Astrocyte of the cerebellum (primary cell): ENCODE data around the gene TARBP2.

ENCODE experiments used
- DNase-seq: peaks from one replicate; pipeline ENCODE4 v3.0.0-alpha.2; 2011; ENCODE audit warnings: low read depth
- H3K4me3 ChIP-seq: 2 replicates; pipeline ENCODE4 v1.5.1; 2011; ENCODE audit warnings: mild to moderate bottlenecking, low read depth, low read length, moderate library complexity
- in situ Hi-C: cut with HindIII; loops from 2 replicates; pipeline ENCODE4 v1.10.0; 2017; ENCODE audit warnings: low sequenced_read_pairs
- TF ChIP-seq, protein P1 (sequence below): IDR thresholded peaks from 2 replicates; pipeline ENCODE4 v1.5.1; 2012; ENCODE audit warnings: low read length, low read depth, moderate library complexity, mild to moderate bottlenecking; ENCODE audit errors: missing control alignments

The TARBP2 gene

DNA sequence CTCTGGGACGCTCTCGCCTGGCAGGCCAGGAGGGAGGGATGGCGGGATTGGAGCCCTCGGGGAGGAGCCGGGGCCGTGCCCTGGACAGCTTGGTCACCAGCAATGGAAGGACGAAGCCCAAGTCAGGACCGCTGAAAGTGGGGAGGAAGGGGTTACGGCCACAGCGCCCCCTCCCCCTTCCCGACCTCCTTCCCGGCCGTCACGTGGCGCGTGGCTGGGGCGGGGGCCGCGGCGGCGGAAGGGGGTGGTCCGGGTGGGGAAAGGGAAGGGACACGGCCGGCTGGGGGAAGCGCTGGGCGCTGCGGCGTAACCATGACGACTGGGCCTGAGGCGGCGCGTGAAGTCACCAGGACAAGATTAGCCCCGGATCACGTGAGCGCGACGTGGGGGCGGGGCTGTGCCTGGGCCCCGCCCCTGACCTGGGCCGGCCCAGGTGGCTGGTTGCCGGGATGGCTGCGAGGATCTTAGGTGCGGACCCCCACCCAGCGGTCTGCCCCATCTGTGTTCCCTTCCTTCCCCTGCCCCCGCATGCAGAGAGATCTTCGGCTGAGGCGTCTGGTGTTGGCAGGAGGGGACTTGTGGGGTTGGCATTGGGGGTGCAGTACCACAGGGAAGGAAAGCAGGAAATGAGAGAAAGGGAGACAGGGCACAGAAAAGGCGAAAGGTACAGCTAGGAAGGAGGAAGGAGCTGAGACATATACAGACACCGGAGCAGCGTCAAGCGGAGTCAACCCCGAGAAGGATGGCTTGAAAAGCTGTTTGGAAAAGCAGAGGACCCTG, 8.1 kb upstream of the TARBP2 start:
- in situ Hi-C loops = no loop called here
- peak overlapping the region; percentile 45 for H3K4me3 ChIP-seq
- peak; percentile 49 for DNase-seq
- TF ChIP-seq, protein P1, sequence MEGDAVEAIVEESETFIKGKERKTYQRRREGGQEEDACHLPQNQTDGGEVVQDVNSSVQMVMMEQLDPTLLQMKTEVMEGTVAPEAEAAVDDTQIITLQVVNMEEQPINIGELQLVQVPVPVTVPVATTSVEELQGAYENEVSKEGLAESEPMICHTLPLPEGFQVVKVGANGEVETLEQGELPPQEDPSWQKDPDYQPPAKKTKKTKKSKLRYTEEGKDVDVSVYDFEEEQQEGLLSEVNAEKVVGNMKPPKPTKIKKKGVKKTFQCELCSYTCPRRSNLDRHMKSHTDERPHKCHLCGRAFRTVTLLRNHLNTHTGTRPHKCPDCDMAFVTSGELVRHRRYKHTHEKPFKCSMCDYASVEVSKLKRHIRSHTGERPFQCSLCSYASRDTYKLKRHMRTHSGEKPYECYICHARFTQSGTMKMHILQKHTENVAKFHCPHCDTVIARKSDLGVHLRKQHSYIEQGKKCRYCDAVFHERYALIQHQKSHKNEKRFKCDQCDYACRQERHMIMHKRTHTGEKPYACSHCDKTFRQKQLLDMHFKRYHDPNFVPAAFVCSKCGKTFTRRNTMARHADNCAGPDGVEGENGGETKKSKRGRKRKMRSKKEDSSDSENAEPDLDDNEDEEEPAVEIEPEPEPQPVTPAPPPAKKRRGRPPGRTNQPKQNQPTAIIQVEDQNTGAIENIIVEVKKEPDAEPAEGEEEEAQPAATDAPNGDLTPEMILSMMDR = no peak

DNA sequence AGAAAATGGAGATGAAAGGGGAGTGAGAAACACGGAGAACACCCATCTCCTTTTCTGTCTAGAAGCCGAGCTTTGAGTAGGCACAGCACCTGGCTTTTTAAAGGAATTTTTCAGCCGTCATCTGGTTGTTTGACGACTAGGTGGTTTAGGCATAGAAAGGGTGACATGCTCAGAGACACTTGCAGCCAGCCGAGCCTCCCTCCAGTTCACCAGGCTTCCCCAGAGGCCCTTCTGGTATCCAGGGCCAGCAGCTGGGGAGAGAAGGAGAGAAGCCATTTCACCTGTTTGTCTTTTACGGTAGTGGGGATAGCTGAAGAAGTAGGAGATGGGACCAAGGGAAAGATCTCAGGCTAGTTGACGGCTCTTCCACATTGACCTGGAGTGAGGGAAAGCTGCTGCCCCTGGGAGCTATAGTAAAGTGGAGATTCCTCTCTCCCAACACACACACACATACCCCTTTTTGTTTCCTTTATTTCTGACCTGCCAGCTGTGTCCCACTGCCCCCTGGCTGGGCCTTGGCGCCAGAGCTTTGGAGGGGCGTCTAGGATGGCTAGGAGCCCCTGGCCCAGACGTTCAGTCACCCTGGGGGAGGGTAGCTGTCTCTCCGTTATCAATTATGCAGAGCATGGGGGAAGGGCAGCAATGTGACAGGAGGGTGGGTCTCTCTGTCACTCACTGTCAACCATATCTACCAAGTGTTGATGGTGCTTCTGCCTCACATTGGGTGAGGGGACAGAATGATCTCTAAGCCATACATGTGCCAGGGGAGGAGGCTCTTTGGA, 7.3 kb upstream of the TARBP2 start:
- in situ Hi-C loops = no loop called here
- TF ChIP-seq, protein P1 = no peak
- DNase-seq = no peak
- peak overlapping the region; percentile 45 for H3K4me3 ChIP-seq

DNA sequence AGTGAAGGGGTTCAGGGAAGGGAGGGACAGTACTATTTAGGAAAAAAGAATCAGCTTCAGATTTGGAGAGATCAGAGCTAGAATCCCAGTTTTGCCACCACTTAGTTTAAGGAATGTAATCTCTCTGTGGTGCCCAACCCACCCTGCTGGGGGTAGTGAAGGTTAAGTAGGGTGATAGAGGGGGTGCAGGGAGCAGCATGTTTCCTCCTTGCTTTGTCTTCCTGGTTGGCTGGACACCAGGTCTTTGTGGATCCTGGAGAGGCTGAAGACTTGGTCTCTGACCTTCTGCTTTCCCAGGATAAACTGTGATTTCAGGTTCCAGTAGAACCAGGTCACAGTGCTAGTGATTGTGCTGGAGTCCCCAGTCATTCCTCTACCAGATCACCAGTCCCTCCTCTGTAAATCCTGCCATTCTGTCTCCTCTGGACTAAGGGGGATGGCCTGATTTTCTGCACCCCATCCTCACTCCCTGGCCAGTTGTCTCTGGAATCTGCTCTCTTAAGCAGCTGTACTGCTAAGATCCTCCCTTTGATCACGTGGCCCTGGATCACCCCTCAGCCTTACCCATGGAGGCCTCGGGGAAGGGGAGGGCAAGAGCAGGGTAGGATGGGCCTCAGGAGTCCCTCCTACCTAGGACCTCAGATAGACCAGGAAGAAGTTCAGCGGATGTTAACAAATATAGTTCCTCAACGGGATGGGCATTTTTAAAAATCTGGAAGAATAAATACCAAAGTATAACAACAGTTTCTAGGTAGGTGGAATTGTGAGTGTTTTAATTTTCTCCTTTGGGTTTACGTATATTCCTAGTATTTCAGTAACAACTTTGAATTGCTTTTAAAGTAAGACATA, 5.0 kb upstream of the TARBP2 start:
- no peak overlapping the region for H3K4me3 ChIP-seq
- in situ Hi-C loops = no loop called here
- DNase-seq = no peak
- TF ChIP-seq, protein P1 = no peak

DNA sequence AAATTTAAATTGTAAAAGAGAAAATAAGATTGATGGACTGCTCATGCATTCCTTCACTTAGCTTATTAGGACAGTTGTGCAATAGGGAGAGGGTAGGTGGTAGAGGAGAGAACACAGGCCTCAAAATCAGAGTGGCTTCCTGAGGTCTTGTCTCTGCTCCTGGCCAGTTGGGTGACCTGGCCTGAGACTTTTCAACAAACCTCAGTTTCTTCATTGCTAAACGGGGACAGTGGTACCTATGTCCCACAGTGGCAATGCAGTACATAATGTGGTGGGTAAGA, 4.4 kb upstream of the TARBP2 start:
- in situ Hi-C loops = no loop called here

DNA sequence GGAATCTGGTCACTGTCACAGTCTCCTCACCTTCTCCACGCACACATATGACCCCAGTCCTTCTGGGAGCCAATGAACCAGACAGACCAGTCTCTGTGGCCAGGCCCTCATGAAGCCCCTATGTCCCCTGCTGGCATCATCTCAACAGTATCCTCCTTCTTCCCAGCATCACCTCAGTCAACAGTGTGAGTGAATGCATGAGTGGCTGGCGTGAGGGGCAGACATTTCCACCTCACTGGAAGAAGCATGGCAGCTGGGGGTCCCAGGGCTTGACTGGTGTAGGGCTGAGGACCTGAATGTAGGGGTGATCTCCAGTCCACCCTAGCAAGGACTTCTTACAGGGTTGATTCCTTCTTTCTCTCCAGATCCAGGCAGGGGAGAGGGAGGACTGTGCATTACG, 3.6 kb upstream of the TARBP2 start:
- TF ChIP-seq, protein P1 = no peak
- no peak for DNase-seq
- in situ Hi-C loops = no loop called here
- no peak overlapping the region for H3K4me3 ChIP-seq

More for the DNA sequence above, 4.4 kb upstream of the TARBP2 start:
- TF ChIP-seq, protein P1 = no peak
- H3K4me3 ChIP-seq = no peak overlapping the region
- DNase-seq = no peak

DNA sequence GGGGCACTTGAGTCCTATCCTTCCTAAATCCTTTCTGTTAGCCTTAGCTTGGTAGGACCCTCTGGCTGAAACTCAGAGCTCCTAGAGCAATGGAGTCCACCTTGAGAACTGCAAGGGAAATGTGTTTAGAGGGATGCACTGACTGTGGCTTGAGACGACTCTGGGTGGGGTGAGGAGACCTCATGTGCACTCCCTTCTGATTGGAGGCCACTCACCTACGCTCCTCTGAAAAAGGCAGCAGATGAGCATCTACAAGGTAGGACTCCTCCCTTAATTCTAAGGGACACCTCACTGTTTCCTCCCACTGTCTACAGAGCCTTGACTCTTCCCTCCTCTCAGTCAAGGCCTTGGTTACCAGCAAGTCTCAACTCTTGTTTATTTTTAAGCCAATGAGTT, 2.9 kb upstream of the TARBP2 start:
- DNase-seq = no peak
- TF ChIP-seq, protein P1 = no peak
- H3K4me3 ChIP-seq = peak overlapping the region; percentile 56
- in situ Hi-C loops = no loop called here
